Fibroblast of skin of scalp (primary cell): ENCODE measurements around the gene RPL3.

Source experiments
- DNase-seq: peaks from one replicate; pipeline ENCODE4 v3.0.0-alpha.2; 2013

RPL3 gene

DNA sequence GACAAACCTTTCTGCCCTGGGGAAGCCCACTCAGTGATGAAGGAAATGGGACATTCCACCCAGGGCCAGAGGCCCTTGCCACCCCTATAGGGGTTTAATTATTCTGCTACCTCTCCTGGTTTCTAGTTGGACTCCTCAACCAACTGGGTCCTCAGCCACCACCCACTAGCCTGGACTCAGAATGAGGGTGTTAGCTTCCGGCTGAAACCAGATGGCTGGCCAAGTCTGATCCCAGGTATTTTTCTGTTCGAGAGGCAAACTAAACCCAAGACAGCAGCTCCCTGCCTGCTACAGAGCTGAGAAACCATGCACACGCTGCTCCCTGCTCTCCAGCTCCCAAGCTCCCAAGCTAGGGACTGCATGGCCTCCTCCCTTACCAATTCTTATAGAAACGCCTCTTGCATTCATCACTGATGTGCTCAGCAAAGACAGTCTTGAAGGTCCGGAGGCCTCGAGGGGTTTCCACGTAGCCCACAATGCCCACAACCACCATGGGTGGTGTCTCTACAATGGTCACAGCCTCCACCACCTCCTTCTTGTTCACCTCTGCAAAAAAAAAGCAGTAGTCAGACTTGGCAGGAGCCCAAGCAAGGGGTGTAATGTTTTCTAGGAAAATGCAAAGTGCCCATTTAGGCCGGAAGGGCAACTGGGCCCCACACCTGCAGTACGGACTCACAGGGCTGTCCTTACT lies 2.2 kb downstream of the RPL3 start:
- DNase-seq = no peak

DNA sequence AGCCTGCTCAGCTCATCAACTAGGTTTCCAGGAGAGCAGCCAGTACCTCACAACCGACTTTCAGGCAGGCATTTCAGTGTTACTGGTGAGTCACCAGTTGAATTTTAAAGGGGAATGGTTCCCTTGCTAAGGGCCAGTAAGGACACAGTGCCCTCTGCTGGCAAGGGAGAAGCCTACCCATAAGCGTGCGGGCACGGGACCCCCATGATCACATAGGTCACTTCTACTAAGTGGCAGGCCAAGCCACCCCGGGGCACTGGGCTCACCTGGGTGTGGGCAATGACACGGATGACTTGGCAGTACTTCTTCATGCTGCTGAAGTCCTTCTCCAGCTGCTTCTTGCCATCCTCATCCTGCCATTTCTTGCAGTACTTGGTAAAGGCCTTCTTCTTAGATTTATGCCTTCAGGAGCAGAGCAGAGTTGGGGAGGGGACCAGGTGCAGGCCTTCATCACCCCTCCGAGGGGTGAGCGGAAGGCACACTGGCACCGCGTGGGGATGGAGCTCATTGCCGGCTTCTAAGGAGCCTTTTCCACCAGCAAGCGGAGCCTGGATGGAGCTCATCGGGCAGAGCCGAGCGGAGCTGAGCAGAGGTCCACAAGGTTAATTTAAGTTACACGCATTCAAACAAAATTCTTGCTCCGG lies 2.9 kb downstream of the RPL3 start:
- peak; percentile 91 for DNase-seq

DNA sequence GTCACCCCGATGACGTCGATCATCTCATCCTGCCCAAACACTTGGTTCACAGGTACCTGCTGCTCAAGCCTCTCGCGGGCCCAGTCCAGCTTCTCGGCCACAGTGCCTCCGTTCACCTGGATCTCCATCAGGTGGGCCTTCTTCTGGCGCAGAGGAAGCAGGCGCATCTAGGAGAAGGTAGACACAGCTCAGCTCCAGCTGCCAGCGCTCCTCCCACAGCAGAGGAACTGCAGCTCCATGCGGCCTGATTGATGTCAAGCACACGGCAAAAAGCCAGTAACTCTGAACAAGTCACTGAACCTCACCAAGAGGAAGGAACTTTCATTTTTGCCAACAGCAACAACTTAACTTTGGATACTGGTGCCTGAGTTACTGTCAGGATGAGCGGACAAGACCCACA lies 4.0 kb downstream of the RPL3 start:
- no peak for DNase-seq

DNA sequence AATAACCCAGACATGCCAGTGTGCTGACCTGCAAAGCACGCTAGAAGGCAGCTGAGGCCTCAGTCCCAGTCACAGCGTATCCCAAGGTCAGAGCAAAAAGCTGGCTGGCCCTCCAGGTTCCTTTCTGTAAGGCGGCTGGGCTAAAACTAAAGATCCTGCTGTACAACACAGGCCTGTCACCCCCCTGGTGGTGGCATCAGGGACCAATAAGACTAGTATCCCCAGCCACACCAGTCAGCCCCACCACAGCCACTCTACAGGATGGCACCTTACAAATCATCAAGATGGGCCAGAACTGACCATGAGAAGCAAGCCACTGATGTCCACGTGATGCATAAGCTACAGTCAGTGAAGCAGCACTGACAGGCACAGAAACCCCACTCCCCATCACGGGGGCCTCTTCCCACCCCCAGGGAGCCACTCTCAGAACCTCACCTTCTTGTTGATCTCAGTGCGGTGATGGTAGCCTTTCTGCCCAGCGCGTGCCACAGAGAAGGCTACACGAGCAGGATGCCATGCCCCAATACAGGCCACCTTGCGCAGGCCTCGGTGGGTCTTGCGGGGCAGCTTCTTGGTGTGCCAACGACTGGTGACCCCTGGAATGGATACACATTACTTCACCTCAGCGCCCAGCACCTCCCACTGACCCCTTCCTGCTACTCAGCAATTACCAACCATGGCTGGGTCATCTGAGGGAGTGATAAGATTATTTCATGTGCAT lies 5.0 kb downstream of the RPL3 start:
- DNase-seq = no peak

DNA sequence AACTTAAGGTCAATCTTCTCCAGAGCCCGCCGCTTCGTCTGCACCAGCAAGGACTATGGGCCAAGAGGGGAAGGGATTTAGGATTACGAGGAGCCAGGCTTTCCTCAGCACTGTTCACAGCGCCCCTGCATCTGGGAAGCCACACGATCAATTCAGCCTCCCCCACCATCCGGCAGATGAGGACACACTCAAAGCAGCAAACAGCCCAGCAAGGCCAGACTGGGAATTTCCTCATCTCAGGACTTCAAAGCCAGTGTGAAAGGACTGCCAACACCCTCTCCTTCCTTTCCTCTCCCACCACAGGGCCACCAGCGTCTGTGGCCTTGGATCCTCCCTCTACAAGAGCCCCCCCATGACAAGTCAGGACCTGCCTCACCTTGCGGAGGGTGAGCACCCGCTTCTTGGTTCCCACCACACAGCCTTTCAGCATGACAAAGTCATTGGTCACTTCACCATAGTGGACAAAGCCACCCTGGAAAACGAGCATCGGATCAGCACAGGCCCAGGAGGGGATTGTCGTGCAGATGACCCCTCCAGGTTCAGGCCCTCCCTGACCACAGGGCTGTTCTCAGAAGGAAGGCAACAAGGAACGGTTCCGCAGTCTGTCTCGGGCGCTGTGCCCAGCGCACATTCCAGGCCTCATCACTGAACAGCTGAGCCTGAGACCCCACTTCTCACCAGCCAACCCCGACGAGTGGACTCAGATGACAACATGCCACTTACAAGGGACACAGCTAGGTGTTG lies 6.0 kb downstream of the RPL3 start:
- no peak for DNase-seq

DNA sequence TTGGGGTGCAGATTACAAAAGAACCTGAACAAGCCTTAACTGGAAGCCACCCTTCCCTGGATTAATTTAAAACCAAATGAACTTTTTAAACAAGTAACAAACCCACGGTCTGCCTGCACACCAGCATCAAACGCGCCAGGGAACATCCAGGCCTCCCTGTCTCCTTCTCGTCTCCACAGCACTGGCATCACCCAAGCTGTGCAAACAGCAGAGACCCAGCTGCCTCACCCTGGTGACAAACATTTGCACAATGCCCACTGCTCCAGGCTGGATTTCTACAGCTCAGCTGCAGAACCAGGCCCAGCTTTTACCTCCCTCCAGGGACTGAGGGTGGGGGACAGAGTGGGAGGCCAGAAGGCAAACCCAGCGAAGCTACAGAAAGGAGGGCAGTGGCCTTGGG lies 7.0 kb downstream of the RPL3 start:
- DNase-seq = no peak

DNA sequence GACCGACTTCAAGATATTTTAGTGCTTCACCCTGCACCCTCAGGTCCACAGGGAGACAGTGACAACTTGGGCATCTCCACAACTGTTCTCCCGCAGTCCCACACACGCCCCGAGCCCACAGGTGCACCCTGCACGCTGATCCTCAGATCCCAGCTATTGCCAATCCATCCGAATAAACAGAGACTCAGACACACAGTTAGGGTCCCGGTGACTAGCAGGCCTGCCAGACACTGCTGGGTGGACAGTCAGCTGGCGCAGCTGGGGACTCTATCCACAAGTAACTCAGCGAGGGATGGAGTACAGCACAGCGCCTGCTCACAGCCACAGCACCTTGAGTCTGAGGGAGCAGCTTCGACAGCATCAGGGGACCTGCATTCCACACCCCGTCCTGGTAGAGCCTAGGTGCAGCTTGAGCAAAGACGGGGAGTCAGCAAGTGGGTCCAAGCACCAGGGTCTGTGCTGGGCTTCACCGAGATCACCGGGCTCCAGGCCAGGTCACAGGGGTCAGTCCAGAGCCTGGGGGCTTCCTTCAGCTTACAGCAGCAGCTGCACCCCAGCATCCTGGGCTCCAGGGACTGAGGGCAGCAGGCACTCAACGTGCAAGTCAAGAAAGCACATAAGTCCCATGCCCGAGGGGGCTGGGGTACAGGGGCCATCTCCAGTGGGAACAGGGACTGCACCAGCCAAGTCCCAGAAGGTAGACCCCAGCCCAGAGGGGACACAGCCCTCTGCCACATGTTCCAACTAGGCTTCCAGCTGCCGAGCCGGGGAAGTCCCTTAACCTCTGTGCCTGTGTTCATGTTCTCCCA lies 7.6 kb downstream of the RPL3 start:
- DNase-seq = no peak

DNA sequence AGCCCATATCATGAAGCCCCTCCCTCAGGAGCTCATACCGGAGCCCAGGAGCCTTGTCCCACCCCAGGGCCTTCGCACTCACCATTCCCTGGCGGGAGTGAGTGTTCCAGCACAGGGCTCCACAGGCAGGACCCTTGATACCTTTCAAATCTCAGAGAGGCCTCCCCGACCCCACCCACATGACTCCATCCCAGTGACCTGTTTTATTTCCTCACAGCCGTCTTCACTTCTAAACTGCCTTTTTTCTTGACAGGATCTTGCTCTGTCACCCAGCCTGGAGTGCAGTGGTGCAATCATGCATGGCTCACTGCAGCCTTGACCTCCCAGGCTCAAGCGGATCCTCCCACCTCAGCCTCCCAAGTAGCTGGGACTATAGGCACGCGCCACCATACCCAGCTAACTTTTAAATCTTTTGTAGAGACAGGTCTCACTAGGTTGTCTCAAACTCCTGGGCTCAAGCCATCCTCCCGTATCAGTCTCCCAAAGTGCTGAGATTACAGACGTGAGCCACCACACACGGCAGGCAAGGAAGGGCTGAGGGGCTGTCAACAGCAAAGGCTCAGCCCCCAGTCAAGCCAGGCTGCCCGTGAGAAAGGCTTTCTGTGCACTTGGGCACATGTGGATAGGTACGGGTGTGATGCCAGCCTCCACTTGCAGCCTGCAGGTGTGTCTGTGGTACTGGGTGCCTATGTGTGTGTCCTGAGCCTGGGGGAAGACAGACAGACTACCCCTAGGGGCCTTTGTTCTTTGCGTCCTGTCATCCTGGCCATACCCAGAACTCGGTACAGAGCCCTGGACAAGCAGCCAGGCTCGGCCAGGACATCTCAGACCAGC lies 9.3 kb downstream of the RPL3 start:
- peak; percentile 74 for DNase-seq

DNA sequence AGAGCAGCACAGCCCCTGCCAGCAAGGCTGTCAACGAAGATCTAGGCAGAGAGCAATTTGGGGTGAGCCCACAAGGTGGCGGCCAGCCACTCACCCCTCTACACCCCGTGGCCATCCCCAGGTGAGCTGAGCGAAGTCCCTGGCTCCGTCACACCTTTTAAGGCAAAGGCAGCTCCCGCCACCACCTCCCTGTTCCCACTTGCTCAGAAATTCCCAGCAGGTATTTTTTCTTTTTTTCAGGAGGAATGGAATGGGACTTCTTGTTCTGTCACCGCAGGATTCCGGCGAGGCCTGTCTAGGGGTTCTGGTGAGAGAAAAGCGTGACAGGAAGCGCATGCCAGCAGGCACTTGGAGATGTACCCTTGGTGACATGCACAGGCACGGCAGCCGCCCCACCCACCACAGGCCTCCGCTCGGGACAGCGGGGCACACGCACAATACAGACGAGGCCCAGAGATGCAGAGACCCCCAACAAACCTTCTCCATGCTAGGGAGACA lies 10.0 kb downstream of the RPL3 start:
- peak; percentile 92 for DNase-seq

DNA sequence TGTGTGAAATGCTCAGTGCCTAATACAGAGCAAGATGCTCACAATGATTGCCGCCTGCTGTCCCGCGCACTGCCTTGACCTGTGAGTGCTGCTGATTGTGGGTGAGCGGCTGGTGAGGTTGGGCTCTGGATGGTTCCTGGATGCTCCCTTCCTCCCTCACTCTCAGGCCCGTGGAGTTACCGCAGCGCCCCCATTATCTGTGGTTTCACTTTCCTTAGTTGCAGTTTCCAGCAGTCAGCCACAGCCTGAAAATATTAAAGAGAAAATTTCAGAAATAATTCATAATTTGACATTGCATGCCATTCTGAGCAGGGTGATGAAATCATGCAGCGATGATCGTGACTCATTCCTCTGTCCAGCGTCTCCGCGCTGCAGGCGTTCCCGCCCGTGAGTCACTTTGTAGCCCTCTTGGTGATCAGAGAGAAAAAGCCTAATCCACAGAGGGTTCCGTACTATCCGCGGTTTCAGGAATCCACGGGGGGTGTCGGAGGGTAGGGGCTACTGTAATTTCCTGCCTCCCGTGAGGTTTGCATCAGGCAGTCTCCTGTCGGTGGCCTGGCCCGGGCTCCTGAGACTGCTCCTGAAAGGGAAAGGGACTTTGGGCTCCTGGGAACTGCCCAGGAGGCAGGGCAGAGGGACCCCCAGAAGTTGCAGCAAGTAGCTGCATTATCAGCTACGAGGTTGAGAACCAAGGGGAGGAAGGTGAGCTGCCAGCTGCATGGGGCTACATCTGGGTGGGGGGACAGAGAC lies 10.6 kb downstream of the RPL3 start:
- peak; percentile 100 for DNase-seq

DNA sequence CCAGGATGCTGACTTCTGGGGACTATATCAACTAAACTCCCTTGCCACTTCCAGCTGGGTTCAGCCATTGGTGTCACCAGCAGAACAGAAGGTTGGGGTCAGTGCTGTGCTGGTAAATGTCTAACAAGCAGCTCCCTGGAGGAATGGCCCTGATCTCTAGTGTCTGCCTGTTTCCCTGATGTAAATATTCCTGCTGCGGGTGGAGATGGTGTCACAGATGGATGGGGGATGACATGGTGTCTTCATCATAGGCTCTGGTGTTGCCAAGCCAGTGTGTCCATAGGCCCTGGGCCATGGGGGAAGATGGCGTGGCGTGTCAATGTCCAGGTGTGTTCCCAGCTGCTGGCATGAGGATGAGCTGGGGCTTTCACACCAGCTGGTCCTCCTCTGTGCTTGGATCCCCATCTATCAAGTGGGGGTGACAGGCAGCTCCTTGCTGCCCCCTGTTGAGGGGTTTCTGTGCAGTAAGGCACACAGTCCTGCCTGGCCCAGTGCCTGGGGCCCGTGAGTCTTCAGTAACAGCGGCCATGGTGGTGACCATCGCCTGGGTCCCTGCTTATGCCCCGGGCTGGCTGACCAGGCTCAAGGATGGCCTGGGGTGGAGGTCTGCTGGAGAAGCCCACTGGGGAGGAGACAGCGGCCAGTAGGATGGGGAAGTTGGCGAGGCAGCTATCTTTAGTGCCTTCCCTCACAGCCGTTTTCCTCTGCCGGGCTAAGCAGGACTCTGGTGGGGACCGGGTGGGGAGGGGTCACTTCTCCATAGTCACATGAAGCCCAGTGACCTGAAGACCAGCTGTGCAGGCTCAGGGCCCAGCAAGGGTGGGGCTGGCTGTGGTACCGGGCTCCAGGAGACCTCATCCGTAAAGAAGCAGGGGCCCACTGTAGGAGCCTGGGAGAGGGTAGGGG lies 12.7 kb downstream of the RPL3 start:
- DNase-seq = no peak

DNA sequence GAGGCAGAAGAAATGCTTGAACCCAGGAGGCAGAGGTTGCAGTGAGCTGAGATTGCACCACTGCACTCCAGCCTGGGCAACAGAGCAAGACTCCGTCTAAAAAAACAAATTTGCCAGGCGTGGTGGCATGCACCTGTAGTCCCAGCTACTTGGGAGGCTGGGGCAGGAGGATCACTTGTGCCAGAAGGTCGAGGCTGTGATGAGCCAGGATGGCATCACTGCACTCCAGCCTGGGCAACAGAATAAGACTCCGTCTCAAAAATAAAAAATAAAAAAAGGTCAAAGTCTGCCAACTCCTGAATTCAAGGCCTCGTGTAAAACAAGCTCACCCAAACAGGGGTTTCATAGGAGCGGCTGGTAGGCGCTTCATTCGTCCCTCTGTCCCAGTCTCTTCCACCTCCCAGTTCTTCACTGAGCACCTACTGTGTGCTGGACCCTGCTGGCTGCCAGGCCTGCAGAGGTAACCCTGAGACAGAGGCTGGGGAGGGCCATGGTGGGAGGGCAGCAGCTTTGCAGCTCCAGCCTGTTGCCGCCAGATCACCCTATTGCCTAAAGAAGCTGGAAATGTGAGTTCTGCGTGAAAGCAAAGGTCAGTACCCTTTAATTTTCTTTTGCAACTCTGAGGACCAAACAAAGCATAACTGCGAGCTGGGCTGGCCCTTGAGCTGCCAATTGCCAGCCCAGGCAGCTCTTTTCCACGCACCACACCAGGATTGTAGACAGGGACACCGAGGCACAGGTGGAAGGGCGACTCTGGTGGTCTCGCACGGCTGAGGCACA lies 15.3 kb downstream of the RPL3 start:
- DNase-seq = no peak

DNA sequence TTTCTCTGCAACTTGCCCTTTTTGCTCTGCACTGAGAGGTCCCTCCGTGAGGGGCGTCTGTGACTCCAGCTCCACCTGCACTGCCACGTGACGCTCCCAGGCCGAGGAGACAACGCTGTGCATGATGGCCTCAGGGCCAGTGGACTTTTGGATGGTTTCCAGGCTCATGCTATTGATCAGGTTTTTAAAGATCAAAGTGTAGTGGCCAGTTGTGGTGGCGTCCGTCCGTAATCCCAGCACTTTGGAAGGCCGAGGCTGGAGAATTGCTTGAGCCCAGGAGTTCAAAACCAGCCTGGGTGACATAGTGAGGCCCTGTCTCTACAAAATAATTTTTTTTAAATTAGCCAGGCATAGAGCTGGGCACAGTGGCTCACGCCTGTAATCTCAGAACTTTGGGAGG lies 16.1 kb downstream of the RPL3 start:
- DNase-seq = no peak

DNA sequence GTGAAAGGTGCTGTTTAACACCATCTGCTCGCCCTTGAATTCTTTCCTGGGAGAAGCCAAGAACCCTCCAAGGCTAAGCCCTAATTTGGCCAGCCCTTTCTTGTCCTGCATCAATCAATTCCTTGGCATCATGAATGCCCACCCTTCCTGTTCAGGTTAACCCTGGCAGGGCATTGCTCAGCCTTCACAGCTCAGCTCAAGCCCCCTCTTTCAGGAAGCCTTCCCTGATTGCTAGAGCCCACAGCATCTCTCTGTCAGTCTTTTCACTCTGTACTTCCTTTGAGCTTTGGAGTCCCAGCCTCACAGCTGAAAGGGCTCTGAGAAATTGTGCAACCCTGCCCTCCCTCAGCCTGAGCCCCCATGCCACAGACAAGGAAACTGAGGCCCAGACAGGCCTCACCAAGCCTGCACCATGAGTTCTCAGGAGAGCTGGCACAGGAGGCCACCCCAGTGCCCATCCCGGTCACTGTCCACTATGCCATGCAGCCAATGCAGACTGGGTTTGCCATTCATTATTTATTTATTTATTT lies 16.9 kb downstream of the RPL3 start:
- DNase-seq = no peak

DNA sequence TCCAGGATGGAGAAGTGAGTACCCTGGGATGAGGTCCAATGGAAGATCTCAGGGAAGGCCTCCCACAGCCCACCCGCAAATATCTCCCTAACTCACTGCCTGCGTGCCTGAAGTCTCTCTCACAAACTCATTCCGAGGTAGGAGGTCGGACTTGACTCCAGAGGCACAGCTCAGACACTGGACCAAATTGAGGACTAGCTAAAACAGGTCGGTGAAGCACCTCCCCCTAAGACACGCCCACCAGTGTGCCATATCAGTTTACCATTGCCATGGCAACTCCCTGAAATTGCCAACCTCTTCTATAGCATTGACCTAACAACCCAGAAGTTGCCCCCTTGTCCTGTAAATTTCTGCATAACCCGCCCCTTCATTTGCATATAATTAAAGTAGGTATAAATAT lies 17.5 kb downstream of the RPL3 start:
- no peak for DNase-seq

DNA sequence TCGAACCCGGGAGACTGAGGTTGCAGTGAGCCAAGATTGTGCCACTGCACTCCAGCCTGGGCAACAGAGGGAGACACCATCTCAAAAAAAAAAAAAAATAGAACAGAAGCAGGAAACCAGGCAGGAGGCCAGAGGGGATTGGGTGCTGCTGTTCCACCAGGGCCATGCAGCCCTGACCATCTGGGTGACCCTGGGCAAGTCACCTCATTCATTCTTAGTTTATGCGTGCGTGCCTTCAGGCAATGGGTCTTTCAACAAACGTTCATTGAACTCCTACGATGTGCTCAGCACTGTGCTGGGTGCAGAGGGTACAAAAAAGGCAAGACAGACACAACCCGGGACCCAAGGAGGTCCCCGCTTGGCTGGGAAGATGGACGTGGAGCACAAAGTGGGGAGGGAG lies 18.3 kb downstream of the RPL3 start:
- no peak for DNase-seq

DNA sequence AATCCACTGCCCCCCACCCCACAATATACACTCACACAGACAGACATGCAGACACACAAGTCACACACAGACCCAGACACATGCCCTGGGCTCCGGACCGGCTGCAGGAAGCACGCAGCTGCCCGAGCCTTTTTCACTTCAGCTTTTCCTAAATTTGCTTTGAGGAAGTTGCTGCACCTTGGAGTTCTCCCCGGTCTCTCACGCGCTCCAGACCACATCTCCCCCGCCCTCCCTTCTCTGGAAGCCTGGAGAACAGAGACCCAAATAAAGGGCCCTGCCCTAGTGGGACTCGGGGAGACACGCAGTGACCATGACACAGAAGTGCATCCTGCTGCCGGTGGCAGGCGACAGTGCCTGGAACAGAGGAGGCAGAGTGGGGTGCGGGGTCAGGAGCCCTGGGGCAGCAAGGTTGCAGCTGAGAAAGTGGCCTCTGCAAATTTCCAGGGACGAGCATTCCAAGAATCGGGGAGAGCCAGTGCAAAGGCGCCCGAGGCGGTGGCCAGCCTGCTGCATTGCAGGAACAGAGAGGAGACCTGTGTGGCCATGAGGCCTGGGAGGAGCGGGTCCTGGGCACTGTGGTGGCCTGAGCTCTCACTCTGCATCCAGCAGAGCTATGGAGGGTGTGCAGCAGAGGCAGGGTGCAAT lies 19.1 kb downstream of the RPL3 start:
- no peak for DNase-seq

DNA sequence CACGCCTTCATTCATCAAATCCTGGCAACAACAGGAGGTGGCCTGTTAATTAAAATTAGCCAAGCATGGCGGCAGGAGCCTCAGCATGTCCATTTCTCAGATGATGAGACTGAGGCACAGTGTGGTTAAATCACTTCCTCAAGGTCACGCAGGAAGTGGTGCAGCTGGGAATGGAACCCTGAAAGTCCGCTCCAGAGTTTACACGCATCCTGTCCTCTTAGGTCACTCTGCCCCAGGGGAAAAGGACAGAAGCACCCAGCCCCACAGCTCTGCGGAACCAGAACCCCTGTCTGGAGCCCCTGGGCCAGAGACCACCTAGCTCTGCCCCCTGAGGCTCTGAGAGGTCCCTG lies 19.6 kb downstream of the RPL3 start:
- peak; percentile 48 for DNase-seq
